A673 (cell line): Measurements from ENCODE around the gene SARS1. TPM values are rescaled to one million over a fixed set of nuclear protein-coding genes. Genes with fewer than 3 reads are reported as not detected.

Source experiments
- BruUV-seq: library from RNA; stranded (reverse); fragments of 400-500 nt; replicated peaks from 2 replicates; lab custom pipeline; 2021; lab: Mats Ljungman, UMichigan
- CTCF ChIA-PET: fragments of 300-600 bp; sonication (Branson Sonifier 250); formaldehyde crosslinking; loops from one replicate; lab custom pipeline; 2022; ENCODE audit warnings: antibody characterized with exemption; lab: Charles Lee
- POLR2A ChIA-PET: fragments of 300-600 bp; sonication (Branson Sonifier 250); formaldehyde crosslinking; loops from one replicate; lab custom pipeline; 2022; ENCODE audit warnings: antibody characterized with exemption; ENCODE audit not compliant: low non-redundant PET; lab: Charles Lee
- DNase-seq: peaks from one replicate; pipeline ENCODE4 v3.0.0-alpha.2; 2015; ENCODE audit warnings: low spot score
- H3K27ac ChIP-seq: fragments of 200-600 bp; sonication (generic); 2 replicates; pipeline ENCODE4 v1.5.1; 2016; ENCODE audit warnings: mixed run types, low read depth, mild to moderate bottlenecking, mixed read lengths, antibody characterized with exemption, low read length; ENCODE audit not compliant: poor library complexity, severe bottlenecking
- H3K27me3 ChIP-seq: fragments of 200-600 bp; sonication (generic); replicated peaks from 2 replicates; pipeline ENCODE4 v1.6.1; 2017; ENCODE audit warnings: mixed run types, low read depth, mild to moderate bottlenecking, mixed read lengths, antibody characterized with exemption, low read length; ENCODE audit not compliant: insufficient read depth, poor library complexity
- H3K36me3 ChIP-seq: fragments of 200-600 bp; sonication (generic); 2 replicates; pipeline ENCODE4 v1.6.1; 2016; ENCODE audit warnings: mixed run types, mild to moderate bottlenecking, mixed read lengths, antibody characterized with exemption, low read length; ENCODE audit not compliant: insufficient read depth, poor library complexity, severe bottlenecking
- H3K4me1 ChIP-seq: fragments of 200-600 bp; sonication (generic); 2 replicates; pipeline ENCODE4 v1.6.1; 2017; ENCODE audit warnings: mixed run types, mild to moderate bottlenecking, mixed read lengths, antibody characterized with exemption, low read length; ENCODE audit not compliant: insufficient read depth, poor library complexity, severe bottlenecking
- H3K4me3 ChIP-seq: fragments of 200-600 bp; sonication (generic); 2 replicates; pipeline ENCODE4 v1.5.1; 2016; ENCODE audit warnings: low read depth, mixed run types, mild to moderate bottlenecking, mixed read lengths, low read length; ENCODE audit not compliant: poor library complexity, severe bottlenecking
- H3K9me3 ChIP-seq: fragments of 200-600 bp; sonication (generic); 2 replicates; pipeline ENCODE4 v1.6.1; 2016; ENCODE audit warnings: mixed run types, low read depth, mild to moderate bottlenecking, mixed read lengths, antibody characterized with exemption, low read length; ENCODE audit not compliant: poor library complexity, severe bottlenecking
- EZH2 ChIP-seq: fragments of 200-600 bp; sonication (generic); IDR thresholded peaks from 2 replicates; pipeline ENCODE4 v1.6.1; 2017; ENCODE audit warnings: borderline replicate concordance, low read depth, mild to moderate bottlenecking, mixed read lengths, antibody characterized with exemption, low read length; ENCODE audit not compliant: poor library complexity, severe bottlenecking
- intact Hi-C: fragments of 100-400 bp; cut with micrococcal nuclease; formaldehyde crosslinking; loops from one replicate; pipeline ENCODE4 v1.10.0; 2022; ENCODE audit not compliant: unreplicated experiment
- total RNA-seq: library from RNA; stranded (reverse); gene quantifications from 2 replicates; pipeline ENCODE4 v1.2.3, GENCODE V29; 2021
- TF ChIP-seq, protein P1 (sequence below): fragments of 300-800, 200-600 bp; sonication (generic); conservative IDR thresholded peaks from 2 replicates; pipeline ENCODE4 v1.5.1; 2017; ENCODE audit warnings: low read depth, mild to moderate bottlenecking, antibody characterized with exemption, low read length, moderate library complexity, mixed read lengths

Gene SARS1
- total RNA-seq, 1 experiment from 2014 or later = 259 TPM

DNA sequence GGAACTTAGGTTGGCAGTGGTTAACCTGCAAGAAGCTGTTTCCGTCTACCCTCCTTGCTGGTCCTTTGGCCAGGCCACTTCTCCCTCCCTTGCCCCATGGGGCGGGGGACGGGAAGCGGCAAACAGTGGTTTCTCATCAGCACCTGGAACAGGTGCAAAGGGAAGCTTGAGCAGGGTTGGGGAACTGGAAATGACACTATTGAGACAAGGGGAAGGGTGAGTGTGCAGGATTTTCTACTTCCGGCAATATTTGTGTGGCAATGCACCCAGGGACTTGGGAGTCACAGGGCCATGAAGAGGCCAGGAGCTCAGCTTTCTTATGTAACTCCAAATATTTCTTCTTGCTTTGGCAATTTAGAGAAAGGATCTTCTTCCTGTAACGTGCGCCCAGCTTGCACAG lies 29.0 kb upstream of the SARS1 start:
- ChIA-PET POLR2A (no interaction called here), CTCF (no interaction called here)

DNA sequence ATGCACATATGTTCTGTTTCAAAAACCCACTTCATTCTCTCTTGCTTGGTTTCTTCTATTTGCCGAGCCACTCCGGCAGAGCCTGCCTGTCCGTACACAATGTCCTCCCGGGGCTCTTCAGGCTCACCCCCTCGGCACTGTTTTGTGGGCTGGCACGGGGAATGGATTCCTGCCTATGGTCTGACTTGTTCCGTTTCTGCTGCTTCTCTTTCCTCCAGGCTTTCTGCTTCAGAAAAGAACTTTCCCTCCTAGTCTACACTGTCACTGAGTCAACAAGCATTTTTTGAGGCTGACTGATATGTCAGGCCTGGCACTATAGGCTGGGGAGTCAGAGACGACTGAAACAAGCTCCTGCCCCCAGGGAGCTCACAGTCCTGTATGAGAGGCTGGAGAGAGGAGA lies 28.4 kb upstream of the SARS1 start:
- CTCF ChIA-PET = no interaction called here
- H3K4me1 ChIP-seq = no peaks in the 10 kb centered on the region
- TF ChIP-seq EZH2 = no peak
- TF ChIP-seq, protein P1, sequence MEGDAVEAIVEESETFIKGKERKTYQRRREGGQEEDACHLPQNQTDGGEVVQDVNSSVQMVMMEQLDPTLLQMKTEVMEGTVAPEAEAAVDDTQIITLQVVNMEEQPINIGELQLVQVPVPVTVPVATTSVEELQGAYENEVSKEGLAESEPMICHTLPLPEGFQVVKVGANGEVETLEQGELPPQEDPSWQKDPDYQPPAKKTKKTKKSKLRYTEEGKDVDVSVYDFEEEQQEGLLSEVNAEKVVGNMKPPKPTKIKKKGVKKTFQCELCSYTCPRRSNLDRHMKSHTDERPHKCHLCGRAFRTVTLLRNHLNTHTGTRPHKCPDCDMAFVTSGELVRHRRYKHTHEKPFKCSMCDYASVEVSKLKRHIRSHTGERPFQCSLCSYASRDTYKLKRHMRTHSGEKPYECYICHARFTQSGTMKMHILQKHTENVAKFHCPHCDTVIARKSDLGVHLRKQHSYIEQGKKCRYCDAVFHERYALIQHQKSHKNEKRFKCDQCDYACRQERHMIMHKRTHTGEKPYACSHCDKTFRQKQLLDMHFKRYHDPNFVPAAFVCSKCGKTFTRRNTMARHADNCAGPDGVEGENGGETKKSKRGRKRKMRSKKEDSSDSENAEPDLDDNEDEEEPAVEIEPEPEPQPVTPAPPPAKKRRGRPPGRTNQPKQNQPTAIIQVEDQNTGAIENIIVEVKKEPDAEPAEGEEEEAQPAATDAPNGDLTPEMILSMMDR = no peak
- POLR2A ChIA-PET = no interaction called here
- no peak for DNase-seq
- intact Hi-C loops = no loop called here
- H3K9me3 ChIP-seq = no peaks in the 10 kb centered on the region
- no peak overlapping the region for H3K27ac ChIP-seq
- H3K36me3 ChIP-seq = no peaks in the 10 kb centered on the region
- H3K4me3 ChIP-seq = no peak overlapping the region
- H3K27me3 ChIP-seq = no peaks in the 10 kb centered on the region
- no TSS peak for BruUV-seq

More for the DNA sequence above, 29.0 kb upstream of the SARS1 start:
- H3K9me3 ChIP-seq = no peaks in the 10 kb centered on the region
- H3K27ac ChIP-seq = no peak overlapping the region
- H3K4me1 ChIP-seq = no peaks in the 10 kb centered on the region
- BruUV-seq = no TSS peak
- H3K36me3 ChIP-seq = no peaks in the 10 kb centered on the region
- DNase-seq = no peak
- intact Hi-C loops = no loop called here
- TF ChIP-seq, protein P1 = no peak
- no peak for TF ChIP-seq EZH2
- H3K27me3 ChIP-seq = no peaks in the 10 kb centered on the region
- no peak overlapping the region for H3K4me3 ChIP-seq

DNA sequence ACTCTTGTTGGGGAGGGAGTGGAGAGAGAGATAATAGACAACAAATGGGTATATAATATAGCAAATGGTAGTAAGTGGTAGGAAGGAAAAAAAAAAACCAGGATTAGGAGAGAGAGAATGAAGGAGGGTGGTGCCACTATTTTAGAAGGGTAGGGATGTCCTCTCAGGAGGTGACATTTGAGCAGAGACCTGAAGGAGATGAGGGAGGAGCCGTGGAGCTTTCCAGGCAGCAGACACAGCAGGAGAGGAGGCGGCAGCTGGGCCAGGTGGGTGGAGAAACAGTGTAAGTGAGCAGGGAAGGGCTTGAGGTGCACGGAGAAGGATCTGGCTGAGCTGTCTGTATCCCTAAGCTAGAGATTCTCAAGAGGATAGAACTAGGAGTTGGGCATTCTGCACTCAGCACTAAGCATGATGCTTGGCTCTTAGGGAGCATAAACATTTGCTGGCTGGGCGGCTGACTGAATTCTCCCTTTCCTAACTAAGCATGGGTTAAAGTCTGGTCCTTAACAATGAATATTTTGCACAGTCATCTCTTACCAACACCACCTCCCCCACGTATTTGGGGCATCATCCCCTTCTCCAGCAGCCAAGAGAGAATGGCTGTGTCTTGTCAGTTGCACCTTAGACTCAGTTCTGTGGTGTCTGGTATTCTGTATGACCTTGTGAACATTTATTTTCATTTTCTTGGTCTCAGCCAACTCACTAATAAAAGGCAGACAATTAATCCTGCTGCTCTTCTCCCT lies 27.6 kb upstream of the SARS1 start:
- Histone ChIP-seq H3K9me3 (no peaks in the 10 kb centered on the region), H3K27me3 (no peaks in the 10 kb centered on the region), H3K27ac (no peak overlapping the region), H3K4me3 (no peak overlapping the region), H3K36me3 (no peaks in the 10 kb centered on the region), H3K4me1 (no peaks in the 10 kb centered on the region)
- POLR2A ChIA-PET = no interaction called here
- TF ChIP-seq, protein P1 = no peak
- TF ChIP-seq EZH2 = no peak
- intact Hi-C loops = no loop called here
- no peak for DNase-seq
- CTCF ChIA-PET = no interaction called here
- BruUV-seq = no TSS peak
